Thymus (tissue), 11 donors: Measurements from ENCODE around the gene ZNF611. TPM values are rescaled to one million over a fixed set of nuclear protein-coding genes. Genes with fewer than 3 reads are reported as not detected.
"Not testable (repeated sequence)": the region's sequence is repeated elsewhere in the genome, so short reads cannot be mapped to it uniquely, and the experiment has no call there.

Source experiments
- DNase-seq, 9 donors: peaks; one replicate each; pipeline ENCODE4 v3.0.0-alpha.2; 2013; ENCODE audit warnings: low spot score in 9 of 9, low read depth in 6 of 9, missing footprints in 1 of 9
- H3K27ac ChIP-seq, 2 donors: one replicate each; pipeline ENCODE4 v1.5.1; 2013; ENCODE audit warnings: control low read depth in 1 of 2, low read depth in 1 of 2, low read length in 1 of 2, mild to moderate bottlenecking in 1 of 2, moderate library complexity in 1 of 2
- H3K27me3 ChIP-seq, 2 donors: one replicate each; pipeline ENCODE4 v1.5.1; 2013; ENCODE audit warnings: low read length in 1 of 2; ENCODE audit not compliant: control insufficient read depth in 2 of 2, insufficient read depth in 1 of 2
- H3K36me3 ChIP-seq, 2 donors: one replicate each; pipeline ENCODE4 v1.5.1; 2013; ENCODE audit warnings: low read length in 1 of 2, mild to moderate bottlenecking in 1 of 2, moderate library complexity in 1 of 2; ENCODE audit not compliant: control insufficient read depth in 2 of 2, insufficient read depth in 2 of 2
- H3K4me1 ChIP-seq, 2 donors: one replicate each; pipeline ENCODE4 v1.5.1; 2013; ENCODE audit warnings: low read length in 2 of 2; ENCODE audit not compliant: control insufficient read depth in 2 of 2, insufficient read depth in 2 of 2
- H3K4me3 ChIP-seq, 2 donors: one replicate each; pipeline ENCODE4 v1.5.1; 2013; ENCODE audit warnings: low read length in 2 of 2, control low read depth in 1 of 2, mild to moderate bottlenecking in 1 of 2
- H3K9me3 ChIP-seq, 2 donors: one replicate each; pipeline ENCODE4 v1.5.1; 2013; ENCODE audit warnings: low read length in 1 of 2, mild to moderate bottlenecking in 1 of 2; ENCODE audit not compliant: control insufficient read depth in 2 of 2, insufficient read depth in 1 of 2
- WGBS: extraction: QIAGEN DNeasy Blood & Tissue Kit; methylation state at CpG from one replicate; pipeline ENCODE4 v1.1.7; 2013; 5-methylcytosine and 5-hydroxymethylcytosine counted together
- polyA plus RNA-seq: library from polyadenylated mRNA; stranded (reverse); fragments of 200-250 nt; gene quantifications from one replicate; pipeline ENCODE4 v1.2.3, GENCODE V29; 2013
- total RNA-seq: library from RNA; stranded (reverse); fragments of 120-200 nt; gene quantifications from one replicate; pipeline ENCODE4 v1.2.4, GENCODE V29; 2013
- donor health status: healthy.

ZNF611 gene
- total and polyA plus RNA-seq, 2 donors = 7.3 to 10.0 TPM

GRCh38 chr19:52723907-52724598 is 10.8 kb downstream of the ZNF611 start:
- WGBS = 97% methylated on average over 9 of the region's 9 CpGs
- not testable (repeated sequence) for H3K27me3 ChIP-seq, DNase-seq, H3K27ac ChIP-seq, H3K4me1 ChIP-seq, H3K4me3 ChIP-seq
- H3K36me3 ChIP-seq = peaks cover 15 to 51% of the 10 kb centered on the region in 2 donors
- peaks cover 7 to 23% of the 10 kb centered on the region in 2 donors for H3K9me3 ChIP-seq

GRCh38 chr19:52722062-52723003 is 12.5 kb downstream of the ZNF611 start:
- Histone ChIP-seq H3K4me1 (no peaks in the 10 kb centered on the region), H3K4me3 (no peak overlapping the region), H3K36me3 (peaks cover 14 to 44% of the 10 kb centered on the region in 2 donors), H3K9me3 (peaks cover 7 to 23% of the 10 kb centered on the region in 2 donors), H3K27ac (no peak overlapping the region), H3K27me3 (no peaks in the 10 kb centered on the region)
- no peak for DNase-seq
- WGBS = 95% methylated on average over 7 of the region's 7 CpGs

- peaks cover 7 to 37% of the 10 kb centered on the region in 2 donors for H3K36me3 ChIP-seq
- not testable (repeated sequence) for DNase-seq, H3K4me1 ChIP-seq, H3K27me3 ChIP-seq, H3K4me3 ChIP-seq, H3K27ac ChIP-seq
- 99% methylated on average over 21 of the region's 21 CpGs for WGBS
- peaks cover 7 to 20% of the 10 kb centered on the region in 2 donors for H3K9me3 ChIP-seq
Observed at GRCh38 chr19:52720541-52720940, 14.3 kb downstream of the ZNF611 start.

- Histone ChIP-seq H3K27ac (no peak overlapping the region), H3K36me3 (peaks cover 18 to 33% of the 10 kb centered on the region in 2 donors), H3K4me1 (no peaks in the 10 kb centered on the region), H3K27me3 (no peaks in the 10 kb centered on the region), H3K9me3 (peaks cover 7 to 13% of the 10 kb centered on the region in 2 donors), H3K4me3 (no peak overlapping the region)
- no peak for DNase-seq
- WGBS = 97% methylated on average over 1 of the region's 1 CpG
Observed at GRCh38 chr19:52716522-52716921, 18.3 kb downstream of the ZNF611 start.

- Histone ChIP-seq H3K9me3 (peaks cover 2 to 14% of the 10 kb centered on the region in 2 donors), H3K36me3 (peaks cover 18 to 33% of the 10 kb centered on the region in 2 donors)
- not testable (repeated sequence) for H3K27me3 ChIP-seq, H3K4me3 ChIP-seq, H3K4me1 ChIP-seq, DNase-seq, H3K27ac ChIP-seq
- 70% methylated on average over 4 of the region's 4 CpGs for WGBS
Observed at GRCh38 chr19:52715902-52716301, 18.9 kb downstream of the ZNF611 start.

DNA sequence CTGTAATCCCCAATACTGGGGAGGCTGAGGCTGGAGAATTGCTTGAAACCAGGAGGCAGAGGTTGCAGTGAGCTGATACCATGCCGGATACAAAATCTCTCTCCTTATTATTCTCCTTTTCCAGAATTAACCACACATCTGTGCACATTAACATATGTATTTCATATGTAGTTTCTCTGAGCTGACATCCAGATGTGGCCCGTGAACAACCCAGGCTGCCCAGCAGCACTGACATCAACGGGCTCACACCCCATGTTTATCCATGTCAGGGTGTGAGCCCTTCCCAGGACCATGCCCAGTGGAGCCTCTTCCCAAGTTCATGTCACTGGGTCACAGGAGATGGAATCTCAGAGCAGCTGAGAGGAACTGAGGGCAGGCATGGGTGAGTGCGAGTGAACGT is 19.5 kb downstream of the ZNF611 start:
- not testable (repeated sequence) for H3K4me1 ChIP-seq, H3K4me3 ChIP-seq, DNase-seq, H3K27me3 ChIP-seq, H3K27ac ChIP-seq, H3K9me3 ChIP-seq
- H3K36me3 ChIP-seq = peaks cover 18 to 31% of the 10 kb centered on the region in 2 donors
- 97% methylated on average over 5 of the region's 5 CpGs for WGBS

- DNase-seq, H3K4me1 ChIP-seq, H3K27me3 ChIP-seq, H3K9me3 ChIP-seq, H3K4me3 ChIP-seq, H3K27ac ChIP-seq: not testable (repeated sequence)
- 99% methylated on average over 2 of the region's 2 CpGs for WGBS
- H3K36me3 ChIP-seq = peaks cover 18 to 39% of the 10 kb centered on the region in 2 donors
Observed at GRCh38 chr19:52713051-52713450, 21.8 kb downstream of the ZNF611 start.

GRCh38 chr19:52711661-52712060 is 23.2 kb downstream of the ZNF611 start:
- not testable (repeated sequence) for H3K4me3 ChIP-seq
- 94% methylated on average over 3 of the region's 3 CpGs for WGBS
- H3K9me3 ChIP-seq = peaks cover 0 to 15% of the 10 kb centered on the region in 2 donors

DNA sequence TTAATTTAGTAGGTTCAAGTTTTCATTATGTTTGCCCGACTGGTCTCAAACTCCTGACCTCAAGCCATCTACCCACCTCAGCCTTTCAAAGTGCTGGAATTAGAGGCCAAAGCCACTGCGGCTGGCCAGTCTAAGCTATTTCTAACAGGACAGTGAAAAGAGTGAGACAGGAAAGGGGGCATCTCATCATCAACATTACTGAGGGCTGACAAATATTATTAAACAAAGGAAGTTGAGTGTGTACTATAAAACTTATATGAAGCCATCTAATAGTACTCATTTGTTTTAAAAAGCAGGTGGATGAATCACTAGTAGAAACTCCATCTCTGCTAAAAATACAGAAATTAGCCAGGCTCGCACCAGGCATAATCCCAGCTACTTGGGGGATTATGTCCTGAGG is 24.3 kb downstream of the ZNF611 start:
- Histone ChIP-seq H3K9me3 (peaks cover 1 to 15% of the 10 kb centered on the region in 2 donors), H3K36me3 (peaks cover 33 to 50% of the 10 kb centered on the region in 2 donors), H3K27me3 (no peaks in the 10 kb centered on the region), H3K4me3 (no peak overlapping the region), H3K4me1 (no peaks in the 10 kb centered on the region), H3K27ac (no peak overlapping the region)
- DNase-seq = no peak
- 98% methylated on average over 3 of the region's 3 CpGs for WGBS

More at GRCh38 chr19:52711661-52712060, 23.2 kb downstream of the ZNF611 start:
- not testable (repeated sequence) for DNase-seq, H3K4me1 ChIP-seq, H3K27me3 ChIP-seq, H3K27ac ChIP-seq
- peaks cover 22 to 39% of the 10 kb centered on the region in 2 donors for H3K36me3 ChIP-seq
